Endometrium (tissue), 2 donors: ENCODE data around the gene BMPR2.
"Not testable (repeated sequence)": the region's sequence is repeated elsewhere in the genome, so short reads cannot be mapped to it uniquely, and the experiment has no call there.

Source experiments
- FAIRE-seq: peaks from 2 replicates; lab custom pipeline; 2012; peaks lifted over from hg19 to GRCh38; lab: Jason Lieb, UNC
- donor health status: control.
- donor health status: control.

BMPR2 gene

GRCh38 chr2:202535290-202535689 lies 159.2 kb downstream of the BMPR2 start:
- FAIRE-seq, result not testable (repeated sequence)

- no peak for FAIRE-seq
Measured at GRCh38 chr2:202541137-202541536, 165.0 kb downstream of the BMPR2 start.

- FAIRE-seq, result peak; percentile 99
Measured at GRCh38 chr2:202542142-202542541, 166.0 kb downstream of the BMPR2 start.

GRCh38 chr2:202545523-202545922 lies 169.4 kb downstream of the BMPR2 start:
- no peak for FAIRE-seq

- FAIRE-seq, result no peak
Measured at GRCh38 chr2:202545931-202546330, 169.8 kb downstream of the BMPR2 start.

GRCh38 chr2:202546499-202547141 lies 170.5 kb downstream of the BMPR2 start:
- peak; percentile 95 for FAIRE-seq

GRCh38 chr2:202548240-202548639 lies 172.1 kb downstream of the BMPR2 start:
- no peak for FAIRE-seq

GRCh38 chr2:202551000-202551399 lies 174.9 kb downstream of the BMPR2 start:
- not testable (repeated sequence) for FAIRE-seq

- FAIRE-seq, result no peak
Measured at GRCh38 chr2:202555356-202555755, 179.2 kb downstream of the BMPR2 start.

GRCh38 chr2:202560200-202560599 lies 184.1 kb downstream of the BMPR2 start:
- FAIRE-seq, result no peak

GRCh38 chr2:202564226-202564625 lies 188.1 kb downstream of the BMPR2 start:
- no peak for FAIRE-seq

- no peak for FAIRE-seq
Measured at GRCh38 chr2:202566286-202566685, 190.2 kb downstream of the BMPR2 start.

GRCh38 chr2:202574541-202574940 lies 198.4 kb downstream of the BMPR2 start:
- no peak for FAIRE-seq

GRCh38 chr2:202575194-202575593 lies 199.1 kb downstream of the BMPR2 start:
- FAIRE-seq, result not testable (repeated sequence)

- no peak for FAIRE-seq
Measured at GRCh38 chr2:202577250-202578183, 201.4 kb downstream of the BMPR2 start.

- FAIRE-seq, result not testable (repeated sequence)
Measured at GRCh38 chr2:202582846-202583245, 206.7 kb downstream of the BMPR2 start.

GRCh38 chr2:202583709-202584219 lies 207.6 kb downstream of the BMPR2 start:
- no peak for FAIRE-seq

GRCh38 chr2:202588647-202589581 lies 212.8 kb downstream of the BMPR2 start:
- FAIRE-seq, result no peak

- FAIRE-seq, result no peak
Measured at GRCh38 chr2:202589582-202589949, 213.4 kb downstream of the BMPR2 start.

- no peak for FAIRE-seq
Measured at GRCh38 chr2:202592566-202592965, 216.4 kb downstream of the BMPR2 start.

GRCh38 chr2:202599105-202599504 lies 223.0 kb downstream of the BMPR2 start:
- FAIRE-seq, result no peak

- FAIRE-seq, result no peak
Measured at GRCh38 chr2:202599911-202600310, 223.8 kb downstream of the BMPR2 start.
